LNCaP clone FGC (cell line): ENCODE measurements around the gene UBXN11.
A peak's percentile ranks its signal among the peaks of the same experiment; 100 is the strongest.

Experiments
- DNase-seq: peaks from one replicate; pipeline ENCODE4 v3.0.0-alpha.2; 2011; ENCODE audit warnings: low read depth
- H3K4me3 ChIP-seq: 2 replicates; pipeline ENCODE4 v1.5.1; 2011; ENCODE audit warnings: mild to moderate bottlenecking, low read depth, low read length, control low read depth
- TF ChIP-seq, protein P1 (sequence below): IDR thresholded peaks from 2 replicates; pipeline ENCODE4 v1.5.1; 2012; ENCODE audit warnings: mild to moderate bottlenecking; ENCODE audit not compliant: control insufficient read depth, insufficient read depth; ENCODE audit errors: extremely low read depth

Gene UBXN11

DNA sequence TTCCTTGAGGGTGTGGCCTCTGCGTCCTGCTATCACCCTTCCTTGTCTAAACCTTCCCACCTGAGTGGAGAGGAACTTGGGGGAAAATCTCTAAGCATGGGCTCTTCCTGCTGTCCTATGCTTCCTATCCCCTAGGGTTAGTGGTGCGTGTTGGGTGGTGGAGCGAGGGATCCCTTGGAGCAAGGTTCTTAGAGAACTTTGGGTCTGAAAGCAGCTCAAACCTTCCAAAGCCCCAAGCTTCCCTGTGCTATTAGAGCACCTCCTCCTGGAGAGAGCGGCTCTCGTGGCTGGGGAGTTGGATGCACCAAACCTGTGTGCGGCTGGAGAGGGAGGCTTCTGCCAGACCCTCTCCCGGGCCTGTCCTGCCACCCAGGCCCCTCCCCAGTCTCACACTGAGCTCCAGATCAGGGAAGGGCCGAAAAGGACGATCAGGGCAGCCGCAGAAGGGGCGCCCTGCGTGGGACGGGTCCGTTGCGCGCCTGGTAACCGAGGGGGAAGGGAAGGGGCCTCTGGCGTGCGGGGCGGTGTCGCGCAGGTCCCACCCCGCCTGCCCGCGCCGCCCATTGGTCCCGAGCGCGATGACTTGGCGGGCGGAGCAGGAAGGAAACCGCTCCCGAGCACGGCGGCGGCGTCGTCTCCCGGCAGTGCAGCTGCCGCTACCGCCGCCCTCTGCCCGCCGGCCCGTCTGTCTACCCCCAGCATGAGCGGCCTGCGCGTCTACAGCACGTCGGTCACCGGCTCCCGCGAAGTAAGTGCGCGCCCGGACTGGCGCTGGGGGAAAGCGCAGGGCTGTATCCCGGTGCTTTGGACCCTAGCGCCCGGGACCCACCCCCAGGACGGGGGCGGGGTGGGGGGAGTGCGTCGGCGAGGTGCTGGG, 26.7 kb downstream of the UBXN11 start, which contains the start of gene SH3BGRL3:
SH3BGRL3 (plus strand) TSS at position 631 of the 877 bp plus-strand sequence; CDS start at position 701, 70 bp downstream.
- peak within 1 kb of the TSS; percentile 60 for H3K4me3 ChIP-seq
- TF ChIP-seq, protein P1, sequence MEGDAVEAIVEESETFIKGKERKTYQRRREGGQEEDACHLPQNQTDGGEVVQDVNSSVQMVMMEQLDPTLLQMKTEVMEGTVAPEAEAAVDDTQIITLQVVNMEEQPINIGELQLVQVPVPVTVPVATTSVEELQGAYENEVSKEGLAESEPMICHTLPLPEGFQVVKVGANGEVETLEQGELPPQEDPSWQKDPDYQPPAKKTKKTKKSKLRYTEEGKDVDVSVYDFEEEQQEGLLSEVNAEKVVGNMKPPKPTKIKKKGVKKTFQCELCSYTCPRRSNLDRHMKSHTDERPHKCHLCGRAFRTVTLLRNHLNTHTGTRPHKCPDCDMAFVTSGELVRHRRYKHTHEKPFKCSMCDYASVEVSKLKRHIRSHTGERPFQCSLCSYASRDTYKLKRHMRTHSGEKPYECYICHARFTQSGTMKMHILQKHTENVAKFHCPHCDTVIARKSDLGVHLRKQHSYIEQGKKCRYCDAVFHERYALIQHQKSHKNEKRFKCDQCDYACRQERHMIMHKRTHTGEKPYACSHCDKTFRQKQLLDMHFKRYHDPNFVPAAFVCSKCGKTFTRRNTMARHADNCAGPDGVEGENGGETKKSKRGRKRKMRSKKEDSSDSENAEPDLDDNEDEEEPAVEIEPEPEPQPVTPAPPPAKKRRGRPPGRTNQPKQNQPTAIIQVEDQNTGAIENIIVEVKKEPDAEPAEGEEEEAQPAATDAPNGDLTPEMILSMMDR: peak; percentile 15; the same call in 1 of the 2 replicates
- peak; percentile 15 for DNase-seq

DNA sequence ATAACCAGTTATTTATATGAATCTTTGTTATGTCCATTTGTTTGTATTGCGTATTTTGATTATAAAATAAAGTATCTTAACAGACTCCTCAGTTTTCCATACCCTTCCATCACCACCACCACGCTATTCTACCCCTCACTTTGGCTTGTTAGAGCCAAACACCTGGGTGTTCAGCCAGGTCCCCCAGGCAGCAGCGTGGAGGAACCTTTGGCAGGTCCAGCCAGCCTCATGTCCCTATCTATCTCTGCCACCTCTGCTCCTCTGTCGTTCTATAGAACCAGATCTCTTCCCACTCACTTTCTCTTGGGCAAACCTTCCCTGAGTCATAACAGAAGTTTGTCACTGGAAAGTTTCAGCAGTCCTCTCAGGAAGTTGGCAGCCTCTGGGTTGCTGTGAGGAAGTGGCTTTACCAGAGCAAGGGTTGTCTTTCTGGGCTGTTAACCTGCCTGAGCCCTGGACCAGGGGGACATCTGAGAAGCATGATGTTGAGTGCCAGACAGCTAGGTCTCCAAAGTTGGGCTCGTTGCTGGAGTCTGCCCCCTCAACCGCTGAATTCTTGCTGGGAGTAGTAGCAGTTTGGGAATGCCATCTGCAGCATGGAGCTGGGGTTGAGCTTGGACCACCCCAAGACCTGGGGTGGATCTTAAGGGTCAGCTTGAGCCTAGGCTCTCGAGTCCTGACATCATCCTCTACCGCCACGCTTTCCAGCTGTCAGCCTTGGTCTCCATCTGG, 27.5 kb downstream of the UBXN11 start:
- no peak for DNase-seq
- H3K4me3 ChIP-seq: peak overlapping the region; percentile 60
- TF ChIP-seq, protein P1: no peak

DNA sequence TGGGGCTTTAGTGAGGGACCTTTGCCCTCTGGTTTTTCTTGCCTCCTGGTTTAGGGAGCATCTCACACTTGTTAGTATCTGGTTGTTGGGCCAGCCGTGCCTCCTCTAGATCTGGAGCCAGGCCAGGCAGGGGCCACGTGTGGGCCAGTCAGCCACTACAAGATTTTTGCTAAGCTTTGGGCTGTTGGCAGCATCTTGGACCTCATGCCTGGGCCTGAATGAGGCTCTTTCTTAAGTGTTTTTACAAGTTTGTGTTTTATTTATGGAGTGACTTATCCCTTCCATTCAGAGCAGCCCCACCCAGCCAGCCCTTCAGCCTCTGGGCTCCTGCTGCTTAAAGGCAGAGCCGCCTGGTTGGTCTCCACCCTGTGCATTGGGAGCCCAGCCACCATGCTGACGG, 28.1 kb downstream of the UBXN11 start:
- DNase-seq: no peak
- TF ChIP-seq, protein P1: no peak
- H3K4me3 ChIP-seq: no peak overlapping the region

DNA sequence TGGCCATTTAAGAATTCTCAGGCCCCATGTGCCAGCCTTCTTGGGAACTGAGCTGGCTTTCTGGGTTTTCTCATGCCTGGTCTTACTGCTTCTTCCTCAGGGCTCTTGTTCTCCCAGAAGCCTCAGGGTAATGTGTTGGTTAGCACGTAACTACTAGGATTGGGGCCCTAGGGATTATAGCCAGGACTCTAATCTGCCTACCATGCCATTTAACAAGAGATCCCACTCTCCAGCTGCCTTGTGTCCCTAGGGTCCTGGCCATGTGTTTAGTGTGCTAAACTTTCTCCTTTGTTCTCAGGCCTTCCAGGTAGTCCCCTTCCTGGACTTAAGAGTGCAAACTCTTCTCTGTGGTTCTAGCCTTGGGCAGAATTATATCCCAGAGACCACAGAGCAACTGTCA, 28.7 kb downstream of the UBXN11 start:
- no peak for DNase-seq
- TF ChIP-seq, protein P1: no peak
- no peak overlapping the region for H3K4me3 ChIP-seq

DNA sequence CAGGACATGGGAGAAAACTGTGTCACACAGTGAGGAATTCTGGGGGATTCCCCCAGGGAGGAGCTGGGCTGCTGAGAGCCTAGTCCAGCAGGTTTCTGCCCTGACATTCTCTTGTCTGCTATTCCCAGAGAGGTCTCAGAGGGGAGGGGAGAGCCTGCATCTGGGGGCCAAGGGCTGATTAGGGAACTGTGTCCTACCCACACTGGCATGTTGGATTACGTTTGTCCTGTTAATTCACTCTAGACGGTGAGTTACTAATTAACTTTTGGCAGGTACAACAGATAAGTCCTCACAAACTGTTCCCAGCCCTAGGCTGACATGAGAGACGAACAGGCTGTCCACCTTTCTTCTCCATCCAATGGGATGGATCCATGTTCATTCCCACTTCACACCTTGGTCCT, 29.2 kb downstream of the UBXN11 start:
- H3K4me3 ChIP-seq: no peak overlapping the region
- TF ChIP-seq, protein P1: no peak
- DNase-seq: no peak

DNA sequence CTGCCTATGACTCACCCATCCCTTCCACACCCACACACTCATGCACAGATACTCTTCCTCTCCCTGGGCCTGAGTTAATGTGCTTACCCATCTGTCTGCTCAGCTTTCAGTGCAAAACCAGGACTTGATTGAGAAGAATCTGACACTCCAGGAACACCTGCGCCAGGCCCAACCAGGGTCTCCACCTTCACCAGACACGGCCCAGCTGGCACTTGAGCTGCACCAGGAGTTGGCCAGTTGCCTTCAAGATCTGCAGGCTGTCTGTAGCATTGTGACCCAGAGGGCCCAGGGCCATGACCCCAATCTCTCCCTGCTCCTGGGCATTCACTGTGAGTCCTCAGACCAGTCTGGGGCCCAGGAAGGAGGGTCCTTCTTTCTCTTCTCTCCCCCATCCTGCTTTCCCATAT, 30.0 kb downstream of the UBXN11 start:
- DNase-seq: no peak
- TF ChIP-seq, protein P1: no peak

More for the DNA sequence above, 30.0 kb downstream of the UBXN11 start:
- no peak overlapping the region for H3K4me3 ChIP-seq
